GM18867 (cell line): ENCODE results near the gene GOLIM4.

Source experiments
- ATAC-seq: cut with Tn5 transposase; IDR thresholded peaks from one replicate; pipeline ENCODE4 v1.9.1; 2021; ENCODE audit warnings: mild to moderate bottlenecking, moderate library complexity; ENCODE audit not compliant: unreplicated experiment

Gene GOLIM4

GRCh38 chr3:168001244-168001643 lies 94.5 kb downstream of the GOLIM4 start:
- ATAC-seq: no peak

GRCh38 chr3:167998253-167998652 lies 97.5 kb downstream of the GOLIM4 start:
- no peak for ATAC-seq

GRCh38 chr3:167996514-167996913 lies 99.2 kb downstream of the GOLIM4 start:
- no peak for ATAC-seq

- ATAC-seq: no peak
Observed at GRCh38 chr3:167992381-167992780, 103.3 kb downstream of the GOLIM4 start.

GRCh38 chr3:167991213-167991612 lies 104.5 kb downstream of the GOLIM4 start:
- no peak for ATAC-seq

GRCh38 chr3:167989999-167990398 lies 105.7 kb downstream of the GOLIM4 start:
- ATAC-seq: no peak

- ATAC-seq: no peak
Observed at GRCh38 chr3:167989066-167989465, 106.7 kb downstream of the GOLIM4 start.

GRCh38 chr3:167983583-167983982 lies 112.1 kb downstream of the GOLIM4 start:
- ATAC-seq: no peak

- ATAC-seq: no peak
Observed at GRCh38 chr3:167978486-167978885, 117.2 kb downstream of the GOLIM4 start.

GRCh38 chr3:167978071-167978470 lies 117.7 kb downstream of the GOLIM4 start:
- ATAC-seq: no peak

GRCh38 chr3:167976516-167977361 lies 119.0 kb downstream of the GOLIM4 start:
- ATAC-seq: no peak

- no peak for ATAC-seq
Observed at GRCh38 chr3:167973901-167974300, 121.8 kb downstream of the GOLIM4 start.

GRCh38 chr3:167973046-167973445 lies 122.7 kb downstream of the GOLIM4 start:
- ATAC-seq: no peak

- ATAC-seq: no peak
Observed at GRCh38 chr3:167972502-167972901, 123.2 kb downstream of the GOLIM4 start.

- no peak for ATAC-seq
Observed at GRCh38 chr3:167969548-167969947, 126.2 kb downstream of the GOLIM4 start.

GRCh38 chr3:167967257-167968036 lies 128.3 kb downstream of the GOLIM4 start:
- no peak for ATAC-seq
